Measurements from ENCODE around the gene POU6F2. TPM values are rescaled to one million over a fixed set of nuclear protein-coding genes. Genes with fewer than 3 reads are reported as not detected.

The POU6F2 gene
- total and polyA plus RNA-seq, 9 of the 15 experiments (the other 6 are each of a cell fraction or from before 2014, with no cell fraction given): 0.29 to 1.5 (median 0.96) TPM

DNA sequence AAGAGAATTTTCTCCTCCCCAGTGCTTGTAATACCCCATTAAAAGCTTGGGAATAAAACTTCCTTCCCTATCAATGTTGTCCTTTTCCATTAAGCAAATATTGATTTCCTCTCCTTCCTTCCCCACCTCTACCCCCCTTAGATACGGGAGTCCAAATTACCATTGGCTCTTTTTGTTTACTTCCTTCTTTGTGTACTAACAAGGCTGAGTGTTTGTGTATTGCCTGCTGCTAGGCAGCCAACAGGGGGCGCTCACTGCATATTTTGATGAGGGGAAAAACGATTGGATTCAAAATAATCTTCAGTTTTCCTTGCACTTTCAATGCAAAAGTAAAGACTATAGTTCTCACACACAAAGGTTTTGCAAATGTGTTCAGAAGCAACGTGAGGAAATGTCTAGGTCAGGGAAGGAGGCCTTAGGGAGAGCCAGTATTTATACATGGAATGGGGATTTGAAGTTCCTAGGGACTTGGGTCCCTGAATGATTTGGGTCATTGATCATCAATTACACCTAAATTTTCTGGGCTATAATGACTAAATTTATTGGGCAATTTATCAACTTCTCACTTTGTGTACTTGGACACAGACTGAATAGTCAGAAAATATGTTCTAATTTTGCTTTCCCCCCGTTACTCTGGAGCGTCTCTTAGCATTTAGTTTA lies 45.1 kb upstream of the POU6F2 start (continued):
- TF ChIP-seq, protein P1, sequence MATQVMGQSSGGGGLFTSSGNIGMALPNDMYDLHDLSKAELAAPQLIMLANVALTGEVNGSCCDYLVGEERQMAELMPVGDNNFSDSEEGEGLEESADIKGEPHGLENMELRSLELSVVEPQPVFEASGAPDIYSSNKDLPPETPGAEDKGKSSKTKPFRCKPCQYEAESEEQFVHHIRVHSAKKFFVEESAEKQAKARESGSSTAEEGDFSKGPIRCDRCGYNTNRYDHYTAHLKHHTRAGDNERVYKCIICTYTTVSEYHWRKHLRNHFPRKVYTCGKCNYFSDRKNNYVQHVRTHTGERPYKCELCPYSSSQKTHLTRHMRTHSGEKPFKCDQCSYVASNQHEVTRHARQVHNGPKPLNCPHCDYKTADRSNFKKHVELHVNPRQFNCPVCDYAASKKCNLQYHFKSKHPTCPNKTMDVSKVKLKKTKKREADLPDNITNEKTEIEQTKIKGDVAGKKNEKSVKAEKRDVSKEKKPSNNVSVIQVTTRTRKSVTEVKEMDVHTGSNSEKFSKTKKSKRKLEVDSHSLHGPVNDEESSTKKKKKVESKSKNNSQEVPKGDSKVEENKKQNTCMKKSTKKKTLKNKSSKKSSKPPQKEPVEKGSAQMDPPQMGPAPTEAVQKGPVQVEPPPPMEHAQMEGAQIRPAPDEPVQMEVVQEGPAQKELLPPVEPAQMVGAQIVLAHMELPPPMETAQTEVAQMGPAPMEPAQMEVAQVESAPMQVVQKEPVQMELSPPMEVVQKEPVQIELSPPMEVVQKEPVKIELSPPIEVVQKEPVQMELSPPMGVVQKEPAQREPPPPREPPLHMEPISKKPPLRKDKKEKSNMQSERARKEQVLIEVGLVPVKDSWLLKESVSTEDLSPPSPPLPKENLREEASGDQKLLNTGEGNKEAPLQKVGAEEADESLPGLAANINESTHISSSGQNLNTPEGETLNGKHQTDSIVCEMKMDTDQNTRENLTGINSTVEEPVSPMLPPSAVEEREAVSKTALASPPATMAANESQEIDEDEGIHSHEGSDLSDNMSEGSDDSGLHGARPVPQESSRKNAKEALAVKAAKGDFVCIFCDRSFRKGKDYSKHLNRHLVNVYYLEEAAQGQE (IDR thresholded peaks at IDR 0.05; ENCODE audit: borderline replicate concordance): peak; percentile 74
- TF ChIP-seq, protein P1 (CRISPR knock-in tag; IDR thresholded peaks at IDR 0.05; ENCODE audit: low read depth): no peak
- TF ChIP-seq ZNF274 (IDR thresholded peaks at IDR 0.05; ENCODE audit: borderline replicate concordance, low read depth, low read length) (no peak), ATF1 (CRISPR knock-in tag; IDR thresholded peaks at IDR 0.05) (no peak), ATF1 (tag; IDR thresholded peaks at IDR 0.05) (0 out of 2 replicates have a peak, but pooled peaks have one; percentile 17), RUNX1 (IDR thresholded peaks at IDR 0.05; ENCODE audit: low read depth) (no peak), SRSF9 (IDR thresholded peaks at IDR 0.05; ENCODE audit: borderline replicate concordance, low read depth, low read length) (no peak), FOXP1 (CRISPR knock-in tag; IDR thresholded peaks at IDR 0.05) (peak; percentile 96), ZNF24 (IDR thresholded peaks at IDR 0.05) (no peak), ARNT (IDR thresholded peaks at IDR 0.05) (0 out of 4 replicates have a peak, but pooled peaks of 1 of the 2 experiments have one; percentile 43), FOXK2 (conservative IDR thresholded peaks at IDR 0.05 in 1 of 2, IDR thresholded peaks at IDR 0.05 in 1 of 2; ENCODE audit: low read depth in 2 of 2) (peak in 1 of 2 experiments; percentile 20; a peak in 1 of 4 replicates), KLF16 (IDR thresholded peaks at IDR 0.05) (peak; percentile 43; the same call in 1 of the 2 replicates), SMC3 (conservative IDR thresholded peaks at IDR 0.05; ENCODE audit: insufficient read depth, low read depth, low read length) (peak; percentile 65)
- TF ChIP-seq, protein P2, sequence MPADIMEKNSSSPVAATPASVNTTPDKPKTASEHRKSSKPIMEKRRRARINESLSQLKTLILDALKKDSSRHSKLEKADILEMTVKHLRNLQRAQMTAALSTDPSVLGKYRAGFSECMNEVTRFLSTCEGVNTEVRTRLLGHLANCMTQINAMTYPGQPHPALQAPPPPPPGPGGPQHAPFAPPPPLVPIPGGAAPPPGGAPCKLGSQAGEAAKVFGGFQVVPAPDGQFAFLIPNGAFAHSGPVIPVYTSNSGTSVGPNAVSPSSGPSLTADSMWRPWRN (IDR thresholded peaks at IDR 0.05; ENCODE audit: low read depth): no peak
- TF ChIP-seq, protein P3, sequence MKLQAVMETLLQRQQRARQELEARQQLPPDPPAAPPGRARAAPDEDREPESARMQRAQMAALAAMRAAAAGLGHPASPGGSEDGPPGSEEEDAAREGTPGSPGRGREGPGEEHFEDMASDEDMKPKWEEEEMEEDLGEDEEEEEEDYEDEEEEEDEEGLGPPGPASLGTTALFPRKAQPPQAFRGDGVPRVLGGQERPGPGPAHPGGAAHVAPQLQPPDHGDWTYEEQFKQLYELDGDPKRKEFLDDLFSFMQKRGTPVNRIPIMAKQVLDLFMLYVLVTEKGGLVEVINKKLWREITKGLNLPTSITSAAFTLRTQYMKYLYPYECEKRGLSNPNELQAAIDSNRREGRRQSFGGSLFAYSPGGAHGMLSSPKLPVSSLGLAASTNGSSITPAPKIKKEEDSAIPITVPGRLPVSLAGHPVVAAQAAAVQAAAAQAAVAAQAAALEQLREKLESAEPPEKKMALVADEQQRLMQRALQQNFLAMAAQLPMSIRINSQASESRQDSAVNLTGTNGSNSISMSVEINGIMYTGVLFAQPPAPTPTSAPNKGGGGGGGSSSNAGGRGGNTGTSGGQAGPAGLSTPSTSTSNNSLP (IDR thresholded peaks at IDR 0.05; ENCODE audit: borderline replicate concordance, low read depth, low read length): 0 out of 2 replicates have a peak, but pooled peaks have one; percentile 56
- TF ChIP-seq, protein P4, sequence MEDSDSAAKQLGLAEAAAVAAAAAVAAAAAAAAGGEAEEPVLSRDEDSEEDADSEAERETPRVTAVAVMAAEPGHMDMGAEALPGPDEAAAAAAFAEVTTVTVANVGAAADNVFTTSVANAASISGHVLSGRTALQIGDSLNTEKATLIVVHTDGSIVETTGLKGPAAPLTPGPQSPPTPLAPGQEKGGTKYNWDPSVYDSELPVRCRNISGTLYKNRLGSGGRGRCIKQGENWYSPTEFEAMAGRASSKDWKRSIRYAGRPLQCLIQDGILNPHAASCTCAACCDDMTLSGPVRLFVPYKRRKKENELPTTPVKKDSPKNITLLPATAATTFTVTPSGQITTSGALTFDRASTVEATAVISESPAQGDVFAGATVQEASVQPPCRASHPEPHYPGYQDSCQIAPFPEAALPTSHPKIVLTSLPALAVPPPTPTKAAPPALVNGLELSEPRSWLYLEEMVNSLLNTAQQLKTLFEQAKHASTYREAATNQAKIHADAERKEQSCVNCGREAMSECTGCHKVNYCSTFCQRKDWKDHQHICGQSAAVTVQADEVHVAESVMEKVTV (CRISPR knock-in tag; IDR thresholded peaks at IDR 0.05): peak; percentile 72
